GM12878 (cell line): ENCODE results near the gene SRP14. TPM values are rescaled to one million over a fixed set of nuclear protein-coding genes. Genes with fewer than 3 reads are reported as not detected.

Experiments
- ATAC-seq: fragments of 200-7000 bp; cut with Tn5 transposase; 3 replicates; pipeline ENCODE4 v1.9.1; 2020; ENCODE audit warnings: mild to moderate bottlenecking, moderate library complexity
- BruUV-seq: library from RNA; stranded (reverse); fragments of 400-500 nt; replicated peaks from 2 replicates; lab custom pipeline; 2021; lab: Mats Ljungman, UMichigan
- CTCF ChIA-PET: fragments of 300-600 bp; sonication (Branson Sonifier 250); formaldehyde crosslinking; extraction: SDS; loops from one replicate; lab custom pipeline; 2021; ENCODE audit warnings: inconsistent platforms; lab: Yijun Ruan, JAX
- POLR2A ChIA-PET: fragments of 350-600 bp; formaldehyde crosslinking; extraction: SDS; loops from one replicate; lab custom pipeline; 2021; ENCODE audit warnings: inconsistent platforms; lab: Charles Lee
- RAD21 ChIA-PET: fragments of 300-600 bp; sonication (Branson Sonifier 250); formaldehyde crosslinking; loops from one replicate; lab custom pipeline; 2023; ENCODE audit warnings: antibody characterized with exemption; ENCODE audit not compliant: unreplicated experiment; lab: Charles Lee
- SMC1A ChIA-PET: fragments of 300-600 bp; sonication (Branson Sonifier 250); formaldehyde crosslinking; loops from one replicate; lab custom pipeline; 2023; ENCODE audit not compliant: unreplicated experiment, uncharacterized antibody; lab: Charles Lee
- DNase-seq: peaks from one replicate; pipeline ENCODE4 v3.0.0-alpha.2; 2011; ENCODE audit warnings: low read depth, low spot score
- FAIRE-seq: peaks from 3 replicates; lab custom pipeline; 2011; peaks lifted over from hg19 to GRCh38; lab: Jason Lieb, UNC
- H2AFZ ChIP-seq: 2 replicates; pipeline ENCODE4 v1.6.0; 2011; ENCODE audit warnings: low read depth, low read length, control low read depth; ENCODE audit not compliant: control insufficient read depth
- H3K27ac ChIP-seq: 2 replicates; pipeline ENCODE4 v1.5.1; 2011; ENCODE audit warnings: control low read depth; ENCODE audit not compliant: control insufficient read depth, insufficient read depth
- H3K27me3 ChIP-seq, 2 experiments: replicated peaks in 1 of 2; 2 replicates each; pipeline versions ENCODE4 v1.6.0 to v1.6.1; 2011; ENCODE audit warnings: low read length in 1 of 2; ENCODE audit not compliant: control insufficient read depth in 2 of 2, insufficient read depth in 2 of 2
- H3K36me3 ChIP-seq, 2 experiments: 2 replicates each; pipeline ENCODE4 v1.5.1; 2011; ENCODE audit warnings: low read length in 1 of 2; ENCODE audit not compliant: control insufficient read depth in 2 of 2, insufficient read depth in 2 of 2
- H3K4me1 ChIP-seq: 2 replicates; pipeline ENCODE4 v1.6.1; 2011; ENCODE audit warnings: mild to moderate bottlenecking, low read length, moderate library complexity, mixed read lengths; ENCODE audit not compliant: control insufficient read depth, insufficient read depth
- H3K4me2 ChIP-seq: 2 replicates; pipeline ENCODE4 v1.6.0; 2011; ENCODE audit warnings: control low read depth; ENCODE audit not compliant: control insufficient read depth, insufficient read depth
- H3K4me3 ChIP-seq: fragments of 200-600 bp; sonication (generic); 2 replicates; pipeline ENCODE4 v1.5.1; 2016
- H3K79me2 ChIP-seq: 2 replicates; pipeline ENCODE4 v1.6.0; 2011; ENCODE audit warnings: low read length; ENCODE audit not compliant: control insufficient read depth, insufficient read depth
- H3K9ac ChIP-seq: 2 replicates; pipeline ENCODE4 v1.8.0; 2011; ENCODE audit warnings: low read length, control low read depth, mixed read lengths; ENCODE audit not compliant: control insufficient read depth, insufficient read depth
- H3K9me3 ChIP-seq: replicated peaks from 3 replicates; pipeline ENCODE4 v1.5.1; 2011; ENCODE audit warnings: mild to moderate bottlenecking, low read length; ENCODE audit not compliant: control insufficient read depth, insufficient read depth
- H4K20me1 ChIP-seq: 2 replicates; pipeline ENCODE4 v1.6.0; 2011; ENCODE audit not compliant: control insufficient read depth, insufficient read depth
- GATAD2B ChIP-seq: fragments of 450-650 bp; conservative IDR thresholded peaks from 2 replicates; pipeline ENCODE4 v1.6.1; 2017; ENCODE audit warnings: low read depth, mild to moderate bottlenecking, moderate library complexity
- MYB ChIP-seq: fragments of 150-350 bp; IDR thresholded peaks from 2 replicates; pipeline ENCODE4 v1.6.1; 2014; ENCODE audit warnings: mild to moderate bottlenecking, low read depth, low read length, borderline replicate concordance
- NFIC ChIP-seq: IDR thresholded peaks from 2 replicates; pipeline ENCODE4 v1.6.1; 2012; ENCODE audit warnings: low read depth, mild to moderate bottlenecking, inconsistent platforms, low read length, moderate library complexity
- POLR2AphosphoS5 ChIP-seq: IDR thresholded peaks from 2 replicates; pipeline ENCODE4 v1.6.1; 2011; ENCODE audit warnings: mild to moderate bottlenecking, low read length, inconsistent platforms
- ZNF274 ChIP-seq: IDR thresholded peaks from one replicate; pipeline ENCODE4 v1.8.0; 2011; ENCODE audit not compliant: insufficient read length, insufficient read depth
- whole genome bisulfite sequencing: methylation state at CpG from one replicate; pipeline ENCODE4 v1.1.6; 2016; ENCODE audit warnings: low lambda C conversion rate; ENCODE audit not compliant: insufficient replicate concordance, insufficient coverage; ENCODE audit errors: missing lambda C conversion rate; 5-methylcytosine and 5-hydroxymethylcytosine counted together
- in situ Hi-C: fragments of 300-500 bp; cut with MboI; formaldehyde crosslinking; loops from 9 replicates; pipeline ENCODE4 v1.14.3; 2018; ENCODE audit warnings: mixed read lengths
- intact Hi-C: fragments of 100-400 bp; cut with micrococcal nuclease; formaldehyde crosslinking; loops from one replicate; pipeline ENCODE4 v1.14.2; 2022; ENCODE audit not compliant: unreplicated experiment
- polyA plus RNA-seq, 11 experiments: library from polyadenylated mRNA; depleted of rRNA in 4 of 11; unstranded in 6 of 11; stranded (reverse) in 5 of 11; fragments of >200 nt; fragmentation: Nextera tagmentation in 4 of 11; fragmentation: Illumina TruSeq in 1 of 11; extraction: Ambion mirVana in 4 of 11; extraction: Trizol in 1 of 11; gene quantifications; 1 replicate in 1 of 11; 2 replicates in 10 of 11; pipeline versions ENCODE4 v1.2.1 to v1.2.3, GENCODE V29; 2011 to 2016; ENCODE audit warnings: inconsistent platforms in 2 of 11, missing spikeins in 2 of 11, low read depth in 1 of 11
- total RNA-seq, 4 experiments: library from RNA; depleted of rRNA in 3 of 4; stranded (reverse); fragments of >200 nt in 3 of 4; fragmentation: Illumina TruSeq in 1 of 4; extraction: Trizol in 1 of 4; gene quantifications; 2 replicates each; pipeline versions ENCODE4 v1.2.1 to v1.2.3, GENCODE V29; 2013 to 2021

The SRP14 gene
- total and polyA plus RNA-seq, 10 of the 15 experiments (the other 5 are each of a cell fraction or from before 2014, with no cell fraction given): 141 to 1,182 (median 493) TPM

DNA sequence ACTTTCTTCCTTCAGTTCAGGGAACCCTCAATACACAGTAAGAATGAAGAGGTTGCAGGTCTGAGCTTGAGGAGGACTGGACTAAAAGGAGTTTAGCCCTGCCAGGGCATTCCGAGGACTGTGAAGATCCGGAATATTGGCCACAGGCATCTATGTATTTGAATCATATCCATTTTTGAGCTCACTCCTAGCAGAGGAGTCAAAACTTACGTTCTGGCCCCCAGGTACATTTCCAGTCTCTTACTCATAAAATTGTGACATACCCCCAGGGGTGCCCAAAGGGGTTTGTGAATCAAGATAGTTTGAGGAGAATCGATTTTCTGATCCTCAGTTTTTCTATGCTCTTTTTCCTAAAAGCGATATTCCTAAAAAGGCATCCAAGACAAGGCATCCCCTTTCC is 27.6 kb upstream of the SRP14 start:
- Histone ChIP-seq H3K9me3 (no peaks in the 10 kb centered on the region), H3K27ac (no peak overlapping the region; the same call in 1 of the 2 replicates), H3K36me3 (no peaks in the 10 kb centered on the region), H2AFZ (no peak overlapping the region), H3K4me3 (no peak overlapping the region), H3K27me3 (no peaks in the 10 kb centered on the region), H3K4me1 (peaks cover 65% of the 10 kb centered on the region), H3K9ac (no peak overlapping the region), H4K20me1 (no peaks in the 10 kb centered on the region), H3K4me2 (no peak overlapping the region), H3K79me2 (no peaks in the 10 kb centered on the region)
- BruUV-seq: no TSS peak
- ChIA-PET RAD21 (interaction anchor here (1.1 to 21.0 kb wide), 4 partner anchors 12 to 85 kb away, joined by 3 to 509 read pairs (median 80); partner anchors contain the start of gene BMF), CTCF (interaction anchor here (0.6 to 23.9 kb wide), 8 partner anchors 13 to 1446 kb away, joined by 3 to 578 read pairs (median 6); partner anchors contain the start of gene BMF), POLR2A (interaction anchor here (0.6 to 12.9 kb wide), 6 partner anchors 17 to 41 kb away, joined by 3 to 208 read pairs (median 4); no protein-coding TSS in a partner anchor), SMC1A (interaction anchor here (1.2 to 43.9 kb wide), 6 partner anchors 13 to 38 kb away, joined by 4 to 981 read pairs (median 10); partner anchors contain the start of gene BMF)
- intact Hi-C loops (no loop called here), in situ Hi-C loops (no loop called here)
- no peak for DNase-seq
- TF ChIP-seq ZNF274: no peak
- TF ChIP-seq NFIC: no peak
- TF ChIP-seq POLR2AphosphoS5: no peak
- 97% methylated on average over 5 of the region's 5 CpGs for WGBS
- no peak for ATAC-seq
- no peak for FAIRE-seq

- no peak for ATAC-seq
- BruUV-seq: no TSS peak
- H3K4me2 ChIP-seq: peak overlapping the region; percentile 75
- peaks cover 78% of the 10 kb centered on the region for H3K4me1 ChIP-seq
- DNase-seq: no peak
- ChIA-PET CTCF (interaction anchor here (1.4 to 23.9 kb wide), 5 partner anchors 12 to 37 kb away, joined by 3 to 578 read pairs (median 9); partner anchors contain the start of gene BMF), POLR2A (interaction anchor here (1.2 to 12.9 kb wide), 3 partner anchors 18 to 41 kb away, joined by 4 to 208 read pairs (median 13); no protein-coding TSS in a partner anchor), SMC1A (interaction anchor here (1.9 to 43.9 kb wide), 4 partner anchors 12 to 39 kb away, joined by 9 to 981 read pairs (median 23); partner anchors contain the start of gene BMF), RAD21 (interaction anchor here (1.6 to 21.0 kb wide), 3 partner anchors 17 to 37 kb away, joined by 5 to 509 read pairs (median 151); partner anchors contain the start of gene BMF)
- TF ChIP-seq MYB (no peak), GATAD2B (0 out of 2 replicates have a peak, but pooled peaks have one; percentile 3)
- in situ Hi-C loops: no loop called here
- H3K27me3 ChIP-seq: no peaks in the 10 kb centered on the region
- WGBS: 12% methylated on average over 3 of the region's 3 CpGs
- no peak for FAIRE-seq
- no peaks in the 10 kb centered on the region for H3K36me3 ChIP-seq
- H3K27ac ChIP-seq: peak overlapping the region; percentile 96
- H4K20me1 ChIP-seq: no peaks in the 10 kb centered on the region
- intact Hi-C loops: loop anchor here (2.0 kb wide), 2 partner anchors 18 to 40 kb away; no protein-coding TSS in a partner anchor
- H3K9ac ChIP-seq: peak overlapping the region; percentile 56; the same call in 1 of the 2 replicates
- H3K4me3 ChIP-seq: no peak overlapping the region
- no peaks in the 10 kb centered on the region for H3K79me2 ChIP-seq
- H2AFZ ChIP-seq: peak overlapping the region; percentile 55
- H3K9me3 ChIP-seq: no peaks in the 10 kb centered on the region
Observed at GRCh38 chr15:40065166-40065565, 26.2 kb upstream of the SRP14 start.
